IgD-negative memory B cell (primary cell): ENCODE data around the gene CUX1. TPM values are rescaled to one million over a fixed set of nuclear protein-coding genes. Genes with fewer than 3 reads are reported as not detected.
"Not testable (repeated sequence)": the region's sequence is repeated elsewhere in the genome, so short reads cannot be mapped to it uniquely, and the experiment has no call there.

Experiments used
- H3K27ac Mint-ChIP-seq, 3 donors: one replicate each; pipeline ENCODE4 v1.8.0; 2020 to 2022; ENCODE audit warnings: mild to moderate bottlenecking in 3 of 3, mixed read lengths in 3 of 3, moderate library complexity in 1 of 3
- H3K27me3 Mint-ChIP-seq: one replicate; pipeline ENCODE4 v1.8.0; 2021; ENCODE audit warnings: mixed read lengths
- H3K36me3 Mint-ChIP-seq: one replicate; pipeline ENCODE4 v1.8.0; 2020; ENCODE audit warnings: mild to moderate bottlenecking, mixed read lengths
- H3K4me1 Mint-ChIP-seq, 3 donors: one replicate each; pipeline ENCODE4 v1.8.0; 2020 to 2022; ENCODE audit warnings: mixed read lengths in 3 of 3, mild to moderate bottlenecking in 1 of 3
- H3K4me3 Mint-ChIP-seq, 4 donors: one replicate each; pipeline ENCODE4 v1.8.0; 2020 to 2022; ENCODE audit warnings: mild to moderate bottlenecking in 4 of 4, mixed read lengths in 4 of 4, moderate library complexity in 3 of 4
- H3K9me3 Mint-ChIP-seq, 3 donors: one replicate each; pipeline ENCODE4 v1.8.0; 2020 to 2021; ENCODE audit warnings: mixed read lengths in 3 of 3, mild to moderate bottlenecking in 1 of 3
- polyA plus RNA-seq: library from polyadenylated mRNA; unstranded; fragments of 300-500 nt; fragmentation: Illumina TruSeq; gene quantifications from one replicate; pipeline ENCODE4 v1.2.3, GENCODE V29; 2021

The CUX1 gene
- polyA plus RNA-seq, 1 donor from 2014 or later = 22.2 TPM

DNA sequence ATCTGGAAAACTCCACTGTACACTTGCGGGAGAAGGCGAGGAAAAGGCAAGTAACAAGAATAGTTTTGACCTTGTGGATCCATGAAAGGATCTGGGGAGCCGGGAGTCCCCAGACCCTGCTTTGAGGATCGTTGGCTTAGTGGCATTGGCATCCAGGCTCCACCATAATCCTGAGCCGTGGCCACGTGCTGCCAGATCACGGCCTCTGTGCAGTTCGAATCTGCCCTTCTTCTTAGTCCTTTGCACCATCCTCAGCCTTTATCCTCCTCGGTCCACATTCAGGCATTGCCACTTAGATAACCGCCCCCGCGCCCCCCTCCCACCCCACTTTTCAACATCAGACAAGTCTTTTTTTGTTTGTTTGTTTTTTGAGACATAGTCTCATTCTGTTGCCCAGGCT is 201.4 kb downstream of the CUX1 start:
- H3K4me1 Mint-ChIP-seq = peaks cover 0 to 5% (median 2%) of the 10 kb centered on the region in 3 donors
- no peak overlapping the region for H3K4me3 Mint-ChIP-seq
- H3K27me3 Mint-ChIP-seq = no peaks in the 10 kb centered on the region
- no peaks in the 10 kb centered on the region for H3K9me3 Mint-ChIP-seq
- peaks cover 14% of the 10 kb centered on the region for H3K36me3 Mint-ChIP-seq
- H3K27ac Mint-ChIP-seq = no peak overlapping the region

GRCh38 chr7:102019461-102019860 is 202.0 kb downstream of the CUX1 start:
- Mint-ChIP-seq H3K36me3 (peaks cover 14% of the 10 kb centered on the region), H3K9me3 (no peaks in the 10 kb centered on the region), H3K27me3 (no peaks in the 10 kb centered on the region), H3K4me1 (peaks cover 0 to 5% (median 2%) of the 10 kb centered on the region in 3 donors), H3K4me3 (no peak overlapping the region), H3K27ac (no peak overlapping the region)

GRCh38 chr7:102021841-102022618 is 204.6 kb downstream of the CUX1 start:
- H3K27ac Mint-ChIP-seq = no peak overlapping the region
- H3K4me1 Mint-ChIP-seq = peaks cover 0 to 2% (median 2%) of the 10 kb centered on the region in 3 donors
- no peaks in the 10 kb centered on the region for H3K9me3 Mint-ChIP-seq
- H3K27me3 Mint-ChIP-seq = no peaks in the 10 kb centered on the region
- no peak overlapping the region for H3K4me3 Mint-ChIP-seq
- H3K36me3 Mint-ChIP-seq = peaks cover 4% of the 10 kb centered on the region

- Mint-ChIP-seq H3K36me3 (peaks cover 7% of the 10 kb centered on the region), H3K27me3 (no peaks in the 10 kb centered on the region), H3K4me1 (peaks cover 1 to 3% (median 2%) of the 10 kb centered on the region in 3 donors), H3K9me3 (no peaks in the 10 kb centered on the region), H3K27ac (no peak overlapping the region), H3K4me3 (no peak overlapping the region)
Measured at GRCh38 chr7:102024005-102024768, 206.8 kb downstream of the CUX1 start.

GRCh38 chr7:102024769-102025391 is 207.5 kb downstream of the CUX1 start:
- Mint-ChIP-seq H3K4me1 (peaks cover 1 to 9% (median 2%) of the 10 kb centered on the region in 3 donors), H3K36me3 (peaks cover 13% of the 10 kb centered on the region)

DNA sequence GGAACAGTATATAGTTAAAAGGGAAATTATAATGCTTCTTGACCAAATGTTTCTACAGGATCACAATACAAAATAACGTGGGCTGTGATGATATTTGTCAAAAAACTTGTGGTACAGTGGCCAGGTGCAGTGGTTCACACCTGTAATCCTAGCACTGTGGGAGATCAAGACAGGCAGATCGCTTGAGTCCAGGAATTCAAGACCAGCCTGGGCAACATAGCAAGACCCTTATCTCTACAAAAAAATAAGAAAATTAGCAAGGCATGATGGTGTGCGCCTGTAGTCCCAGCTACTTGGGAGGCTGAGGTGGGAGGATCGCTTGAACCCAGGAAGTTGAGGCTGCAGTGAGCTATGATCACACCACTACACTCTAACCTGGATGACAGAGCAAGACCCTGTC is 208.4 kb downstream of the CUX1 start:
- not testable (repeated sequence) for H3K27me3 Mint-ChIP-seq, H3K27ac Mint-ChIP-seq, H3K4me3 Mint-ChIP-seq, H3K9me3 Mint-ChIP-seq, H3K4me1 Mint-ChIP-seq
- H3K36me3 Mint-ChIP-seq = peaks cover 15% of the 10 kb centered on the region

More at GRCh38 chr7:102024769-102025391, 207.5 kb downstream of the CUX1 start:
- H3K27ac Mint-ChIP-seq = no peak overlapping the region
- H3K4me3 Mint-ChIP-seq = no peak overlapping the region
- H3K9me3 Mint-ChIP-seq = no peaks in the 10 kb centered on the region
- H3K27me3 Mint-ChIP-seq = no peaks in the 10 kb centered on the region

GRCh38 chr7:102028206-102028826 is 210.9 kb downstream of the CUX1 start:
- peak overlapping the region in 1 of 4 donors; percentile 17 for H3K4me3 Mint-ChIP-seq
- no peaks in the 10 kb centered on the region for H3K9me3 Mint-ChIP-seq
- peaks cover 10% of the 10 kb centered on the region for H3K36me3 Mint-ChIP-seq
- no peaks in the 10 kb centered on the region for H3K27me3 Mint-ChIP-seq
- H3K4me1 Mint-ChIP-seq = peaks cover 2 to 9% (median 7%) of the 10 kb centered on the region in 3 donors
- H3K27ac Mint-ChIP-seq = no peak overlapping the region

GRCh38 chr7:102029616-102030015 is 212.2 kb downstream of the CUX1 start:
- H3K36me3 Mint-ChIP-seq = peaks cover 13% of the 10 kb centered on the region
- no peaks in the 10 kb centered on the region for H3K9me3 Mint-ChIP-seq
- H3K27me3 Mint-ChIP-seq = no peaks in the 10 kb centered on the region
- H3K27ac Mint-ChIP-seq = no peak overlapping the region
- peaks cover 2 to 9% (median 7%) of the 10 kb centered on the region in 3 donors for H3K4me1 Mint-ChIP-seq
- peak overlapping the region in 1 of 4 donors; percentile 57 for H3K4me3 Mint-ChIP-seq

GRCh38 chr7:102030696-102031095 is 213.3 kb downstream of the CUX1 start:
- H3K36me3 Mint-ChIP-seq = peaks cover 15% of the 10 kb centered on the region
- no peak overlapping the region for H3K27ac Mint-ChIP-seq
- H3K9me3 Mint-ChIP-seq = no peaks in the 10 kb centered on the region
- H3K4me3 Mint-ChIP-seq = no peak overlapping the region
- H3K27me3 Mint-ChIP-seq = no peaks in the 10 kb centered on the region
- H3K4me1 Mint-ChIP-seq = peaks cover 2 to 9% (median 7%) of the 10 kb centered on the region in 3 donors

DNA sequence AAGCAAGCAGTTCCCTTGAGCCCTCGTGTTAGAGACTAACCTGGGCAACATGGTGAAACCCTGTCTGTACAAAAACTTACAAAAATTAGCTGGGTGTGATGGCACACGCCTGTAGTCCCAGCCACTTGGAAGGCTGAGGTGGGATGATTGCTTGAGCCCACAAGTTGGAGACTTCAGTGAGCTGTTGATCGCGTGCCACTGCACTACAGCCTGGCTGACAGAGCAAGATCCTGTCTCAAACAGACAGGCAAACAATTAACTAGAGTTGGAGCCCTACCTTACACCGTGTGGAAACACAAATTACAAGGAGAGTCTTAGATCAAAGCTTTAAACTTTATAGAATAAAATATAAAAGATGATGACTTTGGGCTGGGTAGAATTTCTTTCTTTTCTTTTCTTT is 219.5 kb downstream of the CUX1 start:
- Mint-ChIP-seq H3K4me1 (peaks cover 0 to 4% (median 2%) of the 10 kb centered on the region in 3 donors), H3K27me3 (no peaks in the 10 kb centered on the region), H3K4me3 (no peak overlapping the region), H3K36me3 (peaks cover 10% of the 10 kb centered on the region), H3K27ac (no peak overlapping the region), H3K9me3 (no peaks in the 10 kb centered on the region)

GRCh38 chr7:102039706-102040105 is 222.3 kb downstream of the CUX1 start:
- no peak overlapping the region for H3K27ac Mint-ChIP-seq
- peaks cover 10% of the 10 kb centered on the region for H3K36me3 Mint-ChIP-seq
- no peak overlapping the region for H3K4me3 Mint-ChIP-seq
- H3K27me3 Mint-ChIP-seq = no peaks in the 10 kb centered on the region
- H3K9me3 Mint-ChIP-seq = peaks cover 0 to 3% (median 0%) of the 10 kb centered on the region in 3 donors
- H3K4me1 Mint-ChIP-seq = peaks cover 3 to 7% (median 5%) of the 10 kb centered on the region in 3 donors

- Mint-ChIP-seq H3K27ac (no peak overlapping the region), H3K9me3 (peaks cover 0 to 3% (median 0%) of the 10 kb centered on the region in 3 donors), H3K27me3 (no peaks in the 10 kb centered on the region), H3K36me3 (peaks cover 8% of the 10 kb centered on the region), H3K4me3 (no peak overlapping the region), H3K4me1 (peaks cover 6 to 9% (median 8%) of the 10 kb centered on the region in 3 donors)
Measured at GRCh38 chr7:102040569-102040968, 223.1 kb downstream of the CUX1 start.

DNA sequence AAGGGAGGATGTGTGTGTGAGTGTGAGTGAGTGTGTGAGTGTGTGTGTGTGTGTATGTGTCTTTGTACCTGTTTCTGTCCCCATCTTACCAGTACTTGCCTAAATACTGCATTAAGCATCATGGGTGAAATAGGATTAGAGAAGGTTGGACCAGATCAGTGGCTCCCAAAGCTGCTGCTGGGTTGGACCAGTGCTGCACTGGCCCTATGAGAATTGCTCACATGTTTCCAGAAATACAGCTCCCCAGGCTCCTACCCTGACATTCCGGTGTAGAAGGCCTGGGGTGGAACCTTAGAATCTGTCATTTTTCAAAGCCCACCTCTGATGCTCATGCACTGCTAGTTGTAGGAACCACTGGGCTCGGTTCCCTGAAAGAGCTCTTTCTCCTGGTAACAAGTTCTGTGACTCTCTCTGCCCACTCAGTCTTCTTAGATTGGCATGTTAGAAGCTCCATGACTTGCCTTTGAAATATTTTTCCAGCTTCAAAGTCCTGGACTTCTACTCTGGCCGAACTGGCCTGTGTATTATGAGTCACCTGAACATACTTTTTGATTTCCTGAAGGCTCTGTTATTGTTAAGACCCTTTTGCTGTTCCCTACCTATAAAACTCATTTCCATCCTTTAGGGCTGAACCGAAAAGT is 224.7 kb downstream of the CUX1 start:
- peaks cover 7% of the 10 kb centered on the region for H3K36me3 Mint-ChIP-seq

DNA sequence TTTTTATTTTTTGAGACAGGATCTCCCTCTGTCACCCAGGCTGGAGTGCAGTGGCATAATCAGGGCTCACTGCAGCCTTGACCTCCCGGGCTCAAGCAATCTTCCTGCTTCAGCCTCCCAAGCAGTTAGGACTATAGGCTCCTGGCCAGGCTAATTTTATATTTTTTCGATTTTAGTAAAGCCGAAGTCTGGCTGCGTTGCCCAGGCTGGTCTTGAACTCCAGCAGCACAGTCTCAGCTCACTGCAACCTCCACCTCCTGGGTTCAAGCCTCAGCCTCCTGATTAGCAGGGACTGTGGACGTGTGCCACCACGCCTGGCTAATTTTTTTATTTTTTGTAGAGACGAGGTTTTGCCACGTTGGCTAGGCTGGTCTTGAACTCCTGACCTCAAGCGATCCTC is 225.4 kb downstream of the CUX1 start:
- peaks cover 9 to 14% (median 10%) of the 10 kb centered on the region in 3 donors for H3K4me1 Mint-ChIP-seq
- H3K27ac Mint-ChIP-seq = not testable (repeated sequence)

More for the DNA sequence above, 224.7 kb downstream of the CUX1 start:
- H3K27me3 Mint-ChIP-seq = no peaks in the 10 kb centered on the region
- H3K27ac Mint-ChIP-seq = peak overlapping the region in 1 of 3 donors; percentile 59
- peaks cover 0 to 3% (median 0%) of the 10 kb centered on the region in 3 donors for H3K9me3 Mint-ChIP-seq
- H3K4me1 Mint-ChIP-seq = peaks cover 9 to 14% (median 10%) of the 10 kb centered on the region in 3 donors
- no peak overlapping the region for H3K4me3 Mint-ChIP-seq

More for the DNA sequence above, 225.4 kb downstream of the CUX1 start:
- H3K9me3 Mint-ChIP-seq, H3K4me3 Mint-ChIP-seq, H3K36me3 Mint-ChIP-seq, H3K27me3 Mint-ChIP-seq: not testable (repeated sequence)
